ENCODE data around the gene OTOF. TPM values are rescaled to one million over a fixed set of nuclear protein-coding genes. Genes with fewer than 3 reads are reported as not detected.

Gene OTOF
- total RNA-seq, 1 experiment from 2014 or later: 0.10 TPM

GRCh38 chr2:26423750-26424149 is 54.2 kb downstream of the OTOF start:
- no peak overlapping the region for H2AFZ ChIP-seq (ENCODE audit: low read depth, low read length, poor library complexity, severe bottlenecking)
- BruUV-seq (replicated peaks): no TSS peak
- no peaks in the 10 kb centered on the region for H3K9me2 ChIP-seq (ENCODE audit: insufficient read depth)
- H3K4me1 ChIP-seq (ENCODE audit: control insufficient read depth in 1 of 2, insufficient read depth in 2 of 2, low read length in 2 of 2): no peaks in the 10 kb centered on the region
- ChIA-PET RAD21 (ENCODE audit: low non-redundant PET in 1 of 2, low total read pairs in 2 of 2, uncharacterized antibody in 2 of 2, unreplicated experiment in 2 of 2) (no interaction called here), POLR2A (interaction anchor here (0.5 kb wide), 1 partner anchor 25 kb away, joined by 3 read pairs; no protein-coding TSS in a partner anchor), CTCF (no interaction called here)
- no peaks in the 10 kb centered on the region for H4K20me1 ChIP-seq (ENCODE audit: insufficient read depth)
- no peaks in the 10 kb centered on the region for H3K36me3 ChIP-seq (ENCODE audit: control insufficient read depth in 1 of 2, insufficient read depth in 2 of 2, low read length in 2 of 2)
- no peaks in the 10 kb centered on the region for H3K9me3 ChIP-seq (ENCODE audit: control insufficient read depth in 1 of 2, insufficient read depth in 1 of 2, low read depth in 1 of 2, low read length in 2 of 2)
- H3K9ac ChIP-seq (ENCODE audit: low read length): no peak overlapping the region
- intact Hi-C loops (cut with micrococcal nuclease): no loop called here
- no peak overlapping the region for H3K4me2 ChIP-seq (ENCODE audit: low read length)
- no peak for DNase-seq (ENCODE audit: low read depth, low spot score)
- H3K4me3 ChIP-seq (replicated peaks in 1 of 2; ENCODE audit: low read depth in 1 of 2, low read length in 2 of 2): no peak overlapping the region
- TF ChIP-seq POLR2AphosphoS5 (IDR thresholded peaks at IDR 0.05; ENCODE audit: low read depth, low read length) (no peak), FOSL1 (IDR thresholded peaks at IDR 0.05; ENCODE audit: low read depth) (no peak), CBX3 (IDR thresholded peaks at IDR 0.05; ENCODE audit: low read depth) (no peak), MAX (IDR thresholded peaks at IDR 0.05) (no peak), ZFX (IDR thresholded peaks at IDR 0.05) (no peak), EZH2 (IDR thresholded peaks at IDR 0.05) (no peak), ELF1 (IDR thresholded peaks at IDR 0.05; ENCODE audit: borderline replicate concordance, low read depth) (no peak), RAD21 (IDR thresholded peaks at IDR 0.05; ENCODE audit: low read depth) (no peak), CTCF (IDR thresholded peaks at IDR 0.05 in 2 of 3, conservative IDR thresholded peaks at IDR 0.05 in 1 of 3; ENCODE audit: borderline replicate concordance in 1 of 3, insufficient read depth in 1 of 3, low read depth in 2 of 3, low read length in 2 of 3) (no peak), SP1 (IDR thresholded peaks at IDR 0.05; ENCODE audit: low read depth) (no peak), CEBPB (IDR thresholded peaks at IDR 0.05; ENCODE audit: low read depth) (no peak), EZH2phosphoT487 (IDR thresholded peaks at IDR 0.05; ENCODE audit: borderline replicate concordance) (no peak), POLR2A (IDR thresholded peaks at IDR 0.05; ENCODE audit: borderline replicate concordance, extremely low read depth, insufficient read depth, insufficient read length) (no peak), ZNF274 (IDR thresholded peaks at IDR 0.05; ENCODE audit: low read depth, low read length) (no peak), SIN3A (IDR thresholded peaks at IDR 0.05; ENCODE audit: low read depth) (no peak), REST (IDR thresholded peaks at IDR 0.05; ENCODE audit: low read depth) (no peak), SRF (IDR thresholded peaks at IDR 0.05; ENCODE audit: low read depth) (no peak), EGR1 (IDR thresholded peaks at IDR 0.05; ENCODE audit: low read depth) (no peak), JUND (IDR thresholded peaks at IDR 0.05) (no peak), TCF7L2 (IDR thresholded peaks at IDR 0.05; ENCODE audit: borderline replicate concordance, extremely low read depth, insufficient read depth, insufficient read length) (no peak)
- no peaks in the 10 kb centered on the region for H3K79me2 ChIP-seq (ENCODE audit: insufficient read depth, low read length)
- no peak for ATAC-seq
- no peaks in the 10 kb centered on the region for H3K27me3 ChIP-seq (ENCODE audit: insufficient read depth, low read length)
- H3K27ac ChIP-seq (ENCODE audit: low read depth, low read length): no peak overlapping the region

Measured in HCT116 (cell line).